Cerebellar nuclear complex (tissue), 1 donor: ENCODE results near the gene EDC3.
"Not testable (repeated sequence)": the region's sequence is repeated elsewhere in the genome, so short reads cannot be mapped to it uniquely, and the experiment has no call there.

Experiments
- DNase-seq, 2 experiments: peaks; one replicate each; lab custom pipeline; 2025; lab: John Stamatoyannopoulos, UW

Gene EDC3

GRCh38 chr15:74608786-74609185 is 87.0 kb downstream of the EDC3 start:
- DNase-seq, result no peak

DNA sequence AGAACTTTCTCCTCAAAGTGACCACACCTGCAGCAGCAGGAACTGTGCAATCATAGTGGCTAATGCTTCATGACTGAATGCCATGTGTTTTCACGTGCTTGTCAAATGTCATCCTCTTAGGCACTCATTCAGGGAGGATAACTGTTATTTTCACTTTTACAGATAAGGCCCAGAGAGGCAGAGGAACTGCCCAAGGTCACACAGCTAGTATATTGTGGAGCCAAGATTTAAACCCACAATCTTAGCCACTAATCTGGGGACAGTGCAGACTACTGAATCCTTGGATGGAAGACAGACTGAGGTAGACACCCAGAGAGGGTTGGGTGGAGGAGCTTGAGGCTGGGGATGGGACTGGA is 90.1 kb downstream of the EDC3 start:
- no peak for DNase-seq

- no peak for DNase-seq
Observed at GRCh38 chr15:74604983-74605794, 90.6 kb downstream of the EDC3 start.

- no peak for DNase-seq
Observed at GRCh38 chr15:74603789-74604705, 91.8 kb downstream of the EDC3 start.

- DNase-seq, result no peak
Observed at GRCh38 chr15:74603026-74603788, 92.6 kb downstream of the EDC3 start.

- no peak for DNase-seq
Observed at GRCh38 chr15:74599156-74599555, 96.7 kb downstream of the EDC3 start.

DNA sequence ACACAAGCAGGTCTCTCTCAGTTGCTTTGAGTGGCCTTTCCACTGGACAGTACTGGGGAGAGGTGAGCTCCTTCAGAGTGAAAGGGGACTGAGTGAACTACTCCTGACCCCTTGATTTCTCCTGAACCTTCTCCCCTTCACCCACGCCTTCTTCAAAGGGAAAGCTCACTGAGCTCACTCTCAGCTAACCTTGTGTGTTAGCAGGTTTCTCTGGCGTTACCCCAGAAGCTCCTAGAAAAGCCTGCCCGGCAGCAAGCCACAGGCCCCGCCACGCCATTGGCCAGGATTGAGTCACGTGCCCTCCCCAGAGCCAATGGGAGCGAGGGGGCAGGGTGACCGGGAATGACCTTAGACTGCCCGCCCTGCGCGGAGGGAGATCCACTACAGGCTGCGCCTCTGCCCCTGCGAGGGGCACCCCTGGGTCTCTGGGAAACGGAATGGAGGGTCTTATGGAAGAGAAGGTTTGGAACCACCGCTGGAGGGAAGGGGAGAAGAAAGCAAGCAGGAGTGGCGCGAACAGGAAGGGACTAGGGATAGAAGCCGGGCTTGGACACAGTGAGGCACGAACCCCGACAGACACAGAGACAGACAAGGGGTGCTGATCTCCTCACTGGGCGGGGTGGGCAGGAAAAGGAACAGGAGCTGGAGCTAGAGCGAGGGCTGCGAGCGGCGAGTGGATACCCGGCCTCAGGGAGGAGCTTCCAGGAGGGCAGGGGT is 97.5 kb downstream of the EDC3 start:
- peak; percentile 51 to 76 for DNase-seq

DNA sequence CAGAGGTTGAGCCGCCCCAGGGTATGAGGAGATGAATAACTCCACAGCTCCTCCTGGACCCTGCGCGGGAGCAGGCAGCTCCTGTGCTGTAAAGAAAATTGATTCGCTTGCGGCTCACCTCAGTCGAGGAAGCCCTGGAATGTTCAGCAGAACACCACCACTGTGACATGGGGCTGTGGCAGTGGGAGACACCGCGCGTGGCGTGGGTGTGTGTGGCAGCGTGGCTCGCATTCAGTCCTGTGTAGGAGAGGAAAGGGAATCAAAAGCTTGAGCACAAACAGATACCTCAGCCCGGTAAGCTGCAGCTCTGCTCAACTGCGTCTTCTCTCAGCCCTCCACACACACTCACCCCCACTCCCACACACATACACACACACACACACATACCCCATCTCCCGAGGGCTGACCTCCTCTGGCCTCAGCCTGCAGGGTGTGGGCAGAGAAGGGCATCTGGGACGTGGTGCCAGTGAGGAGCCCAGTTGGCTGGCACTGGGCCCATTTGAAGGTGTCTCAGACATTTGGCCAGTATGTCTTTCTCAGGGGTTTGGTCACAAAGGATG is 98.6 kb downstream of the EDC3 start:
- DNase-seq, result not testable (repeated sequence)

- DNase-seq, result not testable (repeated sequence)
Observed at GRCh38 chr15:74596736-74597135, 99.1 kb downstream of the EDC3 start.

DNA sequence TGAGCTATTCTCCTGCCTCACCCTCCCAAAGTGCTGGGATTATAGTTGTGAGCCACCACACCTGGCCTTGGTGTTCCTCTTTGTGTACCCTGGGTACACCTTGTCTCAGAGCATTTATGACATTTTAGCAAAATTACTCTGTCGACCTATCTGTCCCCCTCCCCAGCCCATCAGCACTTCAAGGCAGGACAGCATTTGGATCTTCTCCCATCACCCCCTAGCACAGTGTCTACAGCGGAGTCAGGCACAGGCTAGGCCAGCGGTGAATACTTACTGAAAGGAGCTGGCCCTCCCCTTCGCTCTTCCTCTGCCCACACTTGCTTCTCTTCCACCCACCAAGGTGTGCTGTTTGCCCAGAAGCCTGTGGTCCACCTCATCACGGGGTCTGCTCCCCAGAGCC is 100.6 kb downstream of the EDC3 start:
- no peak for DNase-seq

GRCh38 chr15:74594455-74594854 is 101.4 kb downstream of the EDC3 start:
- DNase-seq, result no peak

DNA sequence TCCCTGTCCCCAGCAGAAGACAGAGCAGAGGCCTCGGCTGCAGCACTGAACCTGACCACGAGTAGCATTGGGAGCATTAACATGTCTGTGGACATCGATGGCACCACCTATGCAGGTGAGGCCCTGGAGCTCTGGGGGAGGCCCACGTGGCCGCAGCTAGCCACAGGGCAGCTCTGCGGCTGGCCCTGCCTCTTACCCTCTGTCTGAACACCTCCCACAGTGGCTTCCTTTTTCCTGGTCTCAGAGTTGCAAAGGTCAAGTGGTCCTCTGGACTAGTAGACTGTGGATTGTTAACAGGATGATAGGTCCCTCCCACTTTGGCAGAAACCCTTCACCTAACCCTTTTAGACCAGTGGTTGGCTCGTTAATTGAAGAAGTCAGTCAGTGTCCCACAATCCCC is 102.7 kb downstream of the EDC3 start:
- DNase-seq, result no peak

GRCh38 chr15:74592222-74592621 is 103.6 kb downstream of the EDC3 start:
- no peak for DNase-seq

DNA sequence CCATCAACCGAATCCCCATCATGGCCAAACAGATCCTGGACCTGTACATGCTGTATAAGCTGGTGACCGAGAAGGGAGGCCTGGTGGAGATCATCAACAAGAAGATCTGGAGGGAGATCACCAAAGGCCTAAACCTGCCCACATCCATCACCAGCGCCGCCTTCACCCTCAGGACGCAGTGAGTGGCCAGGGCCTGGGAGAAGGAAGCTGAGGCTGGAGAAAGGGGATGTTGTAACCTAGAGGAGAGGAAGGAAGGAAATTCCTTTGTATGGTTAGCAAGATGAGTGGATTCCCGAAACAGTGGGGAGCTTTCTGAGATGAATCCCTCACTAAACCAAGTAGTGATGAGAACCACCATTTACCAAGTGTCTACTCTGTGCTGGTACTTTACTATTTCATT is 106.0 kb downstream of the EDC3 start:
- no peak for DNase-seq

DNA sequence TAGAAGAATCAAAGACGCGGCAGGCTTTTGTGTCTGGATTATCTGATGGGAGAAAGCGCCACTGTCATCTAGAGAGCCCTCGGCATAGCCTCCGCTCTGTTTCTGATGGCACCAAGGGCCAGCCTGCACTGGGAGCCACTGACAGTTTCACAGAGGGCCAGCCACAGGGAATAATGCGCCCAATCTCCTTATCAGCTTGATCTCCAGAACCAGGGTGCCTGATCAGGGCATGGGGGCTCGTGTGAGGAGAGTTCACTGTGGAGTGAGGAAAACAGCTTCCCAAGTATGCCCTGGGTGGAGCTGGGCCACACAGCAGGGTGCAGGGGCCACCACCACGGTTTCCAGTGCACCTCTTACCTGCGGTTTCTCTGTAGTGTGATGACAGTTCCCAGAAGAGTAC is 110.0 kb downstream of the EDC3 start:
- no peak for DNase-seq

GRCh38 chr15:74585191-74585590 is 110.6 kb downstream of the EDC3 start:
- DNase-seq, result no peak

DNA sequence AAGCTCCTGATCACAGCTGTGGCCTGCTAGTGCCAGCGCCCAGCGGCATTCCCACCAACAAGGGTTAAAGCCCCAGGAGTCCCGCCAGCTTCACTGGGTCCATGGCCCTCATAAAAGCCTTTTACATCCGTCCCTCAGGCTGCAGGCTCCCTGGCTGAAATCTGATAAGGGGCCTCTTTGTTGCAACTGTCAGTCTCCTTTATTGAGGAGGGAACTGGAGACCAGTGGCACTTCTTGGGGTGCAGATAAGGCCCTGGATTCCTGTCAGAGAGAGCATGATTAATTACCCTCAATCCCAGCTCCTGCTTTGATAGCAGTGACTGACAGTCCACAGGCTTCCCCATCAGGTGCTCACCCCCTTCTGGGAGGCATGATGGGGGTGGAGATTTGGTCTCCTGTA is 111.0 kb downstream of the EDC3 start:
- DNase-seq, result no peak

GRCh38 chr15:74584204-74584603 is 111.6 kb downstream of the EDC3 start:
- no peak for DNase-seq
